WTC11 (cell line): Measurements from ENCODE around the gene PTGES3L.

Source experiments
- ATF3 ChIP-seq: sonication (generic); formaldehyde crosslinking; conservative IDR thresholded peaks from 2 replicates; pipeline ENCODE4 v1.8.1; 2022; ENCODE audit warnings: mild to moderate bottlenecking, missing genetic modification reagents
- MAX ChIP-seq: sonication (generic); formaldehyde crosslinking; IDR thresholded peaks from 2 replicates; pipeline ENCODE4 v1.8.0; 2022; ENCODE audit warnings: mild to moderate bottlenecking, missing genetic modification reagents
- NR2C2 ChIP-seq: sonication (generic); formaldehyde crosslinking; IDR thresholded peaks from 2 replicates; pipeline ENCODE4 v1.8.0; 2022; ENCODE audit warnings: mild to moderate bottlenecking, missing genetic modification reagents
- TCF7 ChIP-seq: sonication (generic); formaldehyde crosslinking; IDR thresholded peaks from 2 replicates; pipeline ENCODE4 v1.8.0; 2022; ENCODE audit warnings: mild to moderate bottlenecking, low read depth, missing genetic modification reagents, moderate library complexity
- TP53 ChIP-seq: sonication (generic); formaldehyde crosslinking; IDR thresholded peaks from 2 replicates; pipeline ENCODE4 v1.8.1; 2023; ENCODE audit warnings: mild to moderate bottlenecking, missing genetic modification reagents
- USF1 ChIP-seq: sonication (generic); formaldehyde crosslinking; IDR thresholded peaks from 2 replicates; pipeline ENCODE4 v1.8.0; 2022; ENCODE audit warnings: mild to moderate bottlenecking, missing genetic modification reagents
- ZNF232 ChIP-seq: sonication (generic); formaldehyde crosslinking; IDR thresholded peaks from 2 replicates; pipeline ENCODE4 v1.8.0; 2022; ENCODE audit warnings: mild to moderate bottlenecking, missing genetic modification reagents
- TF ChIP-seq, protein P1 (sequence below): fragments of 200-600 bp; IDR thresholded peaks from 2 replicates; pipeline ENCODE4 v1.8.0; 2022; ENCODE audit warnings: antibody characterized with exemption
- TF ChIP-seq, protein P2 (sequence below): sonication (generic); formaldehyde crosslinking; IDR thresholded peaks from 2 replicates; pipeline ENCODE4 v1.8.0; 2023; ENCODE audit warnings: missing genetic modification reagents
- TF ChIP-seq, protein P3 (sequence below): sonication (generic); formaldehyde crosslinking; IDR thresholded peaks from 2 replicates; pipeline ENCODE4 v1.8.1; 2022; ENCODE audit warnings: low read depth, missing genetic modification reagents, borderline replicate concordance

GRCh38 chr17:42969001-42969581, 10.8 kb downstream of the PTGES3L start:
- TF ChIP-seq, protein P1, sequence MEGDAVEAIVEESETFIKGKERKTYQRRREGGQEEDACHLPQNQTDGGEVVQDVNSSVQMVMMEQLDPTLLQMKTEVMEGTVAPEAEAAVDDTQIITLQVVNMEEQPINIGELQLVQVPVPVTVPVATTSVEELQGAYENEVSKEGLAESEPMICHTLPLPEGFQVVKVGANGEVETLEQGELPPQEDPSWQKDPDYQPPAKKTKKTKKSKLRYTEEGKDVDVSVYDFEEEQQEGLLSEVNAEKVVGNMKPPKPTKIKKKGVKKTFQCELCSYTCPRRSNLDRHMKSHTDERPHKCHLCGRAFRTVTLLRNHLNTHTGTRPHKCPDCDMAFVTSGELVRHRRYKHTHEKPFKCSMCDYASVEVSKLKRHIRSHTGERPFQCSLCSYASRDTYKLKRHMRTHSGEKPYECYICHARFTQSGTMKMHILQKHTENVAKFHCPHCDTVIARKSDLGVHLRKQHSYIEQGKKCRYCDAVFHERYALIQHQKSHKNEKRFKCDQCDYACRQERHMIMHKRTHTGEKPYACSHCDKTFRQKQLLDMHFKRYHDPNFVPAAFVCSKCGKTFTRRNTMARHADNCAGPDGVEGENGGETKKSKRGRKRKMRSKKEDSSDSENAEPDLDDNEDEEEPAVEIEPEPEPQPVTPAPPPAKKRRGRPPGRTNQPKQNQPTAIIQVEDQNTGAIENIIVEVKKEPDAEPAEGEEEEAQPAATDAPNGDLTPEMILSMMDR = no peak
- TF ChIP-seq ATF3 = no peak
- no peak for TF ChIP-seq ZNF232 (CRISPR knock-in tag)
- TF ChIP-seq TCF7 (CRISPR knock-in tag) = no peak
- TF ChIP-seq, protein P2, sequence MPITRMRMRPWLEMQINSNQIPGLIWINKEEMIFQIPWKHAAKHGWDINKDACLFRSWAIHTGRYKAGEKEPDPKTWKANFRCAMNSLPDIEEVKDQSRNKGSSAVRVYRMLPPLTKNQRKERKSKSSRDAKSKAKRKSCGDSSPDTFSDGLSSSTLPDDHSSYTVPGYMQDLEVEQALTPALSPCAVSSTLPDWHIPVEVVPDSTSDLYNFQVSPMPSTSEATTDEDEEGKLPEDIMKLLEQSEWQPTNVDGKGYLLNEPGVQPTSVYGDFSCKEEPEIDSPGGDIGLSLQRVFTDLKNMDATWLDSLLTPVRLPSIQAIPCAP = no peak
- no peak for TF ChIP-seq MAX
- TF ChIP-seq, protein P3, sequence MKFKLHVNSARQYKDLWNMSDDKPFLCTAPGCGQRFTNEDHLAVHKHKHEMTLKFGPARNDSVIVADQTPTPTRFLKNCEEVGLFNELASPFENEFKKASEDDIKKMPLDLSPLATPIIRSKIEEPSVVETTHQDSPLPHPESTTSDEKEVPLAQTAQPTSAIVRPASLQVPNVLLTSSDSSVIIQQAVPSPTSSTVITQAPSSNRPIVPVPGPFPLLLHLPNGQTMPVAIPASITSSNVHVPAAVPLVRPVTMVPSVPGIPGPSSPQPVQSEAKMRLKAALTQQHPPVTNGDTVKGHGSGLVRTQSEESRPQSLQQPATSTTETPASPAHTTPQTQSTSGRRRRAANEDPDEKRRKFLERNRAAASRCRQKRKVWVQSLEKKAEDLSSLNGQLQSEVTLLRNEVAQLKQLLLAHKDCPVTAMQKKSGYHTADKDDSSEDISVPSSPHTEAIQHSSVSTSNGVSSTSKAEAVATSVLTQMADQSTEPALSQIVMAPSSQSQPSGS (CRISPR knock-in tag) = no peak
- TF ChIP-seq TP53 (CRISPR knock-in tag) = no peak
- no peak for TF ChIP-seq USF1
- no peak for TF ChIP-seq NR2C2 (CRISPR knock-in tag)
